GM12878 (cell line): ENCODE data around the gene RAB3A.

Source experiments
- BRCA1 ChIP-seq: IDR thresholded peaks from 2 replicates; pipeline ENCODE4 v1.6.1; 2011; ENCODE audit warnings: low read depth, low read length, improper control_type of control experiment
- CTCF ChIP-seq, 3 experiments: IDR thresholded peaks in 2 of 3; conservative IDR thresholded peaks in 1 of 3; 2 replicates each; pipeline ENCODE4 v1.5.1; 2011; ENCODE audit warnings: low read depth in 3 of 3, low read length in 3 of 3, mild to moderate bottlenecking in 3 of 3, control low read depth in 2 of 3, moderate library complexity in 2 of 3, inconsistent platforms in 1 of 3, mixed read lengths in 1 of 3; ENCODE audit not compliant: control insufficient read depth in 2 of 3, insufficient read depth in 1 of 3; ENCODE audit errors: extremely low read depth in 1 of 3
- E2F4 ChIP-seq: IDR thresholded peaks from 2 replicates; pipeline ENCODE4 v1.6.1; 2012; ENCODE audit warnings: low read depth, low read length, improper control_type of control experiment
- EGR1 ChIP-seq, 2 experiments: IDR thresholded peaks; 1 replicate in 1 of 2; 2 replicates in 1 of 2; pipeline ENCODE4 v1.6.1; 2011 to 2012; ENCODE audit warnings: low read depth in 2 of 2, low read length in 2 of 2, borderline replicate concordance in 1 of 2, mild to moderate bottlenecking in 1 of 2, moderate library complexity in 1 of 2
- HDAC6 ChIP-seq: fragments of 200-600 bp; sonication (generic); IDR thresholded peaks from one replicate; pipeline ENCODE4 v1.8.0; 2017; ENCODE audit warnings: antibody characterized with exemption; ENCODE audit not compliant: unreplicated experiment
- IKZF1 ChIP-seq: fragments of 450-650 bp; conservative IDR thresholded peaks from 2 replicates; pipeline ENCODE4 v1.6.1; 2017; ENCODE audit warnings: antibody characterized with exemption, mild to moderate bottlenecking
- JUND ChIP-seq: IDR thresholded peaks from 2 replicates; pipeline ENCODE4 v1.6.1; 2012; ENCODE audit warnings: low read depth, mild to moderate bottlenecking, low read length, improper control_type of control experiment, moderate library complexity
- MXI1 ChIP-seq: fragments of 150-350 bp; IDR thresholded peaks from 2 replicates; pipeline ENCODE4 v1.6.1; 2011; ENCODE audit warnings: low read depth, mild to moderate bottlenecking, inconsistent platforms, low read length, improper control_type of control experiment
- MYC ChIP-seq: IDR thresholded peaks from 2 replicates; pipeline ENCODE4 v1.6.1; 2011; ENCODE audit warnings: mild to moderate bottlenecking, low read length, moderate library complexity, inconsistent platforms; ENCODE audit not compliant: insufficient read depth, insufficient replicate concordance, insufficient read length, severe bottlenecking
- PBX3 ChIP-seq: IDR thresholded peaks from 2 replicates; pipeline ENCODE4 v1.6.1; 2011; ENCODE audit warnings: mild to moderate bottlenecking, low read depth, low read length, moderate library complexity; ENCODE audit not compliant: insufficient replicate concordance
- PKNOX1 ChIP-seq: fragments of 450-650 bp; IDR thresholded peaks from 2 replicates; pipeline ENCODE4 v1.6.1; 2016; ENCODE audit warnings: mild to moderate bottlenecking
- POLR2A ChIP-seq: IDR thresholded peaks from 2 replicates; pipeline ENCODE4 v1.6.1; 2011; ENCODE audit warnings: low read depth, mild to moderate bottlenecking, low read length
- YY1 ChIP-seq: IDR thresholded peaks from 2 replicates; pipeline ENCODE4 v1.6.1; 2011; ENCODE audit warnings: low read depth, mild to moderate bottlenecking, low read length
- ZNF687 ChIP-seq: fragments of 450-650 bp; IDR thresholded peaks from 2 replicates; pipeline ENCODE4 v1.6.1; 2017; ENCODE audit warnings: mild to moderate bottlenecking, moderate library complexity

- TF ChIP-seq ZNF687 (no peak), EGR1 (IDR thresholded peaks at IDR 0.05; ENCODE audit: borderline replicate concordance in 1 of 2, low read depth in 2 of 2, low read length in 2 of 2) (no peak), IKZF1 (no peak), MYC (no peak), PKNOX1 (no peak), PBX3 (no peak), CTCF (IDR thresholded peaks at IDR 0.05 in 2 of 3, conservative IDR thresholded peaks at IDR 0.05 in 1 of 3; ENCODE audit: control insufficient read depth in 2 of 3, extremely low read depth in 1 of 3, insufficient read depth in 1 of 3, low read depth in 3 of 3, low read length in 3 of 3) (no peak), MXI1 (no peak), HDAC6 (no peak), BRCA1 (no peak), E2F4 (no peak), YY1 (no peak), JUND (no peak), POLR2A (no peak)
These were observed 41.5 kb upstream of the RAB3A start for GRCh38 chr19:18245297-18245696.
